ENCODE measurements around the gene TNFSF11. TPM values are rescaled to one million over a fixed set of nuclear protein-coding genes. Genes with fewer than 3 reads are reported as not detected.

TNFSF11 gene
- total RNA-seq, 4 donors from 2014 or later = 0.14 TPM; not detected in 3

DNA sequence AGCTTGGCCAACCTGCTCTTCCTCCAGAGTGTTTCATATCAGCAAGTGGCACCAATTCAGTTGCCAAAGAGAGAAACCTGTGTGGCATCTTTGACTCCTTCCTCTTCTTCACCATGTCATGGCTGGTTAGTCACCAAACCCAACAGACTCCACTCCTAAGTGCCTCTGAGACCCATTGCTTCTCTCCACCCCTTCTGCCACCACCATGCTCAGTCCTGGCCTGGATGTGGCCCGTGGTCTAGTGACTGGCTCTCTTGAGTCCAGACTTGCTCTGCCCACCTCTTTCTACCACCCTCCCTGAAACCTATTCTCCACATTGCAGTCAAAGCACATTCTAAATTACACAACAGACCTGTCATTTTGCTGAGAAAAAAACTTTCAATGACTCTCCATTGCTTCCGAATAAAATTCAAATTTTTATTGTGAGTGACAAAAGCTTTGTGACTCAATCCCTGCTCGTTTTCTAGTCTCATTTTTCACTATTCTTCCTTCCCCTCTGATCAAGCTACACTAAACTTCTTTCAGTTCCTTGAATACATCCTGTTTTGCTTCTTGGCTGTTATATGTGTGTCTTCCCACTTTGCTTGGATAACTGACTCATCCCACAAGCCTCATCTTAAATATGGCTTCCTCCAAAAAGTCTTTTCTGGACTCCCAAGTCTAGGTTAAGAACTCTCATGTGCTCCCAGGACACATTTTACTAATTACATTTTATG lies 12.0 kb upstream of the TNFSF11 start:
- H3K36me3 ChIP-seq = no peaks in the 10 kb centered on the region
- no peak for DNase-seq
- H3K27ac ChIP-seq = no peak overlapping the region
- H3K27me3 ChIP-seq = no peaks in the 10 kb centered on the region
- TF ChIP-seq, protein P1, sequence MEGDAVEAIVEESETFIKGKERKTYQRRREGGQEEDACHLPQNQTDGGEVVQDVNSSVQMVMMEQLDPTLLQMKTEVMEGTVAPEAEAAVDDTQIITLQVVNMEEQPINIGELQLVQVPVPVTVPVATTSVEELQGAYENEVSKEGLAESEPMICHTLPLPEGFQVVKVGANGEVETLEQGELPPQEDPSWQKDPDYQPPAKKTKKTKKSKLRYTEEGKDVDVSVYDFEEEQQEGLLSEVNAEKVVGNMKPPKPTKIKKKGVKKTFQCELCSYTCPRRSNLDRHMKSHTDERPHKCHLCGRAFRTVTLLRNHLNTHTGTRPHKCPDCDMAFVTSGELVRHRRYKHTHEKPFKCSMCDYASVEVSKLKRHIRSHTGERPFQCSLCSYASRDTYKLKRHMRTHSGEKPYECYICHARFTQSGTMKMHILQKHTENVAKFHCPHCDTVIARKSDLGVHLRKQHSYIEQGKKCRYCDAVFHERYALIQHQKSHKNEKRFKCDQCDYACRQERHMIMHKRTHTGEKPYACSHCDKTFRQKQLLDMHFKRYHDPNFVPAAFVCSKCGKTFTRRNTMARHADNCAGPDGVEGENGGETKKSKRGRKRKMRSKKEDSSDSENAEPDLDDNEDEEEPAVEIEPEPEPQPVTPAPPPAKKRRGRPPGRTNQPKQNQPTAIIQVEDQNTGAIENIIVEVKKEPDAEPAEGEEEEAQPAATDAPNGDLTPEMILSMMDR (IDR thresholded peaks at IDR 0.05) = no peak
- TF ChIP-seq POLR2A (IDR thresholded peaks at IDR 0.05) = no peak
- no peaks in the 10 kb centered on the region for H3K9me3 ChIP-seq
- H3K4me1 ChIP-seq = no peaks in the 10 kb centered on the region
- intact Hi-C loops (cut with DNase I; ENCODE audit: low total_unique reads) = no loop called here
- no peak overlapping the region for H3K4me3 ChIP-seq

DNA sequence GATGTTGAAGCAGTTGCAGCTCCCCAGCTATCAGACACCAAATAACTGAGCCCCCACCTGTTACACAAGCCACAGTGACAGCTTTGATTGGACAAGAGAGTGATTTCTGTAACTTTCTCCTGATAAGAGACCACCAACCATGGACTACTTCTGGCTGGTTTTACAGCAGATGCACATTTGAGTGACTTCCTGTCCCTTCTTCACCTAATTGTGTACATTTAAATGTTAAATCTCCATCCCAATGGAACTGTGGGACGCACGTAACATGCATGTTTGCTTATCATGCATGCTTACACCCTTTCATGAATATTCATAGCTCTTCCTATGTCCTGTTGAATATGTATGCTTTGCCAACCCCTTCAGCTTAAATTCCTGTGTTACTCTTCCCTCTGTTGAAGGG lies 6.0 kb upstream of the TNFSF11 start:
- Histone ChIP-seq H3K4me1 (no peaks in the 10 kb centered on the region), H3K27me3 (no peaks in the 10 kb centered on the region), H3K4me3 (no peak overlapping the region), H3K9me3 (no peaks in the 10 kb centered on the region), H3K27ac (no peak overlapping the region), H3K36me3 (no peaks in the 10 kb centered on the region)
- TF ChIP-seq POLR2A (IDR thresholded peaks at IDR 0.05) = no peak
- TF ChIP-seq, protein P1 (IDR thresholded peaks at IDR 0.05) = no peak
- DNase-seq = no peak
- intact Hi-C loops (cut with DNase I; ENCODE audit: low total_unique reads) = no loop called here

DNA sequence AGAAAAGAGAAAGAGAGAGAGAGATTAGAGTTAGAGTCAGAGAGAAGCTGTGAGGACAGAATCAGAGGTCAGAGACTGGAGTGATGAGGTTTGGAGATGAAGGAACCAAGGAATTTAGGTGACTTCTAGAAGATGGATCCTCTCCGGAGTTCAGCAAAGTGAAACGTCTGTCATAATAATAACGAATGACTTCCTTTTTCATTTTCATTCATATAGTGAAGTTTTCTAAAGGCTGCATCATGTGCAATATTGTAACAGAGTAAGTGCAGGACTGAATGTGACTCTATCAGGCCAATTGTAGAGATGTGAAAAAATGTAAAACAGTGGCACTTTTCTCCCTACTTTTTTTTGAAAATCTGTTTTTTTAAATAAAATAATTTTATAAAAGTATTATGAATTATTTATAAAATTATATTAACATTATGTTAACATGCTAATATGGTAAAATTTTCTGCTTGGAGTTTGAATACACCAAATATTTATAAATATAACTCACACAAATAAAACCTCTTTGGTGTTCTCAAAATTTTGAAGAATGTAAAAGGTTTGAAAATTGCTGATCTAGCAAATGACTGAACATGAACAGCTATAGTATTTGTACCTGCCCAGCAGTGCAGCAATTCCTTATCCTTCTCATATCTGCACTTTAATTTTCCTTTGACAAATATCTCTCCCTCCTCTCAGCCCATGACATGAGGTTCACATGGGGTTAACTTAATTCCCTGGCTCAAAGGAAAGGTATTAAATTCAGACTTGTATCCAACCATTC lies 4.2 kb upstream of the TNFSF11 start:
- no peaks in the 10 kb centered on the region for H3K4me1 ChIP-seq
- no peaks in the 10 kb centered on the region for H3K9me3 ChIP-seq
- H3K27ac ChIP-seq = no peak overlapping the region
- intact Hi-C loops (cut with DNase I; ENCODE audit: low total_unique reads) = no loop called here
- no peak for TF ChIP-seq POLR2A (IDR thresholded peaks at IDR 0.05)
- TF ChIP-seq, protein P1 (IDR thresholded peaks at IDR 0.05) = no peak
- H3K4me3 ChIP-seq = no peak overlapping the region
- H3K27me3 ChIP-seq = no peaks in the 10 kb centered on the region
- no peaks in the 10 kb centered on the region for H3K36me3 ChIP-seq
- DNase-seq = no peak

DNA sequence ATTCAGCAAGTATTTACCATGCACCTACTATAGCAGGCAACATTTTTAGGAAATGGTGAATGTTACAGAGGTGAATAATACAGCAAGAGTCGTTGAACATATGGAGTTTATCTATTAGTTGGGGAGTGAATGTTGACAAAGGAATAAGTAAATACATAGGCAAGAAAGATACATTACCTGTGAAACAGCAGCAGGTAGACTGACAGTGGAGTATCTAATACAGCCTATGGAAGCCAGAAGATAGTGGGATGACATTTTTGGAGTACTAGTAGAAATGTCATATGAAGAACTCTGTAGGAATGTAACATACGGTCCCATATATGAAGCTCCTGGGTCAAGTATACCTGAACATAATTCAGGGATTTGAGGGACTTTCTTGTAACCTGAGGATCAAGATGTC lies 2.1 kb upstream of the TNFSF11 start:
- no peak for DNase-seq
- peaks cover 0 to 3% of the 10 kb centered on the region in 2 donors for H3K27me3 ChIP-seq
- H3K27ac ChIP-seq = no peak overlapping the region
- H3K9me3 ChIP-seq = no peaks in the 10 kb centered on the region
- no peaks in the 10 kb centered on the region for H3K4me1 ChIP-seq
- no peak overlapping the region for H3K4me3 ChIP-seq
- intact Hi-C loops (cut with DNase I; ENCODE audit: low total_unique reads) = no loop called here
- TF ChIP-seq, protein P1 (IDR thresholded peaks at IDR 0.05) = no peak
- no peak for TF ChIP-seq POLR2A (IDR thresholded peaks at IDR 0.05)
- H3K36me3 ChIP-seq = no peaks in the 10 kb centered on the region

Data from uterus (tissue), 4 donors.